H9 (cell line): Measurements from ENCODE around the gene B3GNT2. TPM values are rescaled to one million over a fixed set of nuclear protein-coding genes. Genes with fewer than 3 reads are reported as not detected.

Experiments used
- DNase-seq: peaks from one replicate; pipeline ENCODE4 v3.0.0-alpha.2; 2017
- H2AFZ ChIP-seq: one replicate; pipeline ENCODE4 v1.6.1; 2013; ENCODE audit warnings: mild to moderate bottlenecking, low read length, control low read depth, moderate library complexity
- H2AK5ac ChIP-seq: 2 replicates; pipeline ENCODE4 v1.6.1; 2013; ENCODE audit warnings: low read length, control low read depth, mixed read lengths; ENCODE audit not compliant: insufficient read length
- H2BK120ac ChIP-seq: one replicate; pipeline ENCODE4 v1.6.1; 2013; ENCODE audit warnings: low read depth, mild to moderate bottlenecking, low read length, control low read depth, inconsistent platforms; ENCODE audit not compliant: poor library complexity, severe bottlenecking
- H2BK12ac ChIP-seq: 2 replicates; pipeline ENCODE4 v1.6.1; 2013; ENCODE audit warnings: low read length, control low read depth, mixed read lengths, low read depth; ENCODE audit not compliant: insufficient read length
- H2BK15ac ChIP-seq: 2 replicates; pipeline ENCODE4 v1.6.1; 2013; ENCODE audit warnings: low read depth, low read length, control low read depth
- H2BK20ac ChIP-seq: one replicate; pipeline ENCODE4 v1.6.1; 2013; ENCODE audit warnings: low read depth, mild to moderate bottlenecking, low read length, control low read depth, inconsistent platforms; ENCODE audit not compliant: poor library complexity, severe bottlenecking
- H2BK5ac ChIP-seq: 2 replicates; pipeline ENCODE4 v1.6.1; 2013; ENCODE audit warnings: low read length, control low read depth, mixed read lengths; ENCODE audit not compliant: insufficient read length
- H3K14ac ChIP-seq: 2 replicates; pipeline ENCODE4 v1.6.1; 2013; ENCODE audit warnings: low read length, control low read depth; ENCODE audit not compliant: insufficient read depth
- H3K18ac ChIP-seq: 2 replicates; pipeline ENCODE4 v1.6.1; 2013; ENCODE audit warnings: low read depth, mild to moderate bottlenecking, mixed read lengths, low read length, control low read depth; ENCODE audit not compliant: insufficient read length
- H3K23ac ChIP-seq: 2 replicates; pipeline ENCODE4 v1.6.1; 2013; ENCODE audit warnings: low read length, control low read depth, mixed read lengths, low read depth; ENCODE audit not compliant: insufficient read length
- H3K23me2 ChIP-seq: 2 replicates; pipeline ENCODE4 v1.6.1; 2013; ENCODE audit warnings: low read depth, mild to moderate bottlenecking, mixed read lengths, low read length, control low read depth; ENCODE audit not compliant: insufficient read length, poor library complexity, severe bottlenecking
- H3K27ac ChIP-seq: 2 replicates; pipeline ENCODE4 v1.5.1; 2013; ENCODE audit warnings: low read length, control low read depth, mixed read lengths, low read depth; ENCODE audit not compliant: insufficient read length
- H3K27me3 ChIP-seq: 2 replicates; pipeline ENCODE4 v1.6.1; 2013; ENCODE audit warnings: low read length, control low read depth, inconsistent platforms; ENCODE audit not compliant: insufficient read depth
- H3K4ac ChIP-seq: 2 replicates; pipeline ENCODE4 v1.6.1; 2013; ENCODE audit warnings: low read depth, mild to moderate bottlenecking, control low read depth, inconsistent platforms, low read length, moderate library complexity
- H3K4me1 ChIP-seq: 2 replicates; pipeline ENCODE4 v1.6.1; 2013; ENCODE audit warnings: low read length, control low read depth, inconsistent platforms; ENCODE audit not compliant: insufficient read depth
- H3K4me2 ChIP-seq: 2 replicates; pipeline ENCODE4 v1.6.1; 2013; ENCODE audit warnings: low read length, control low read depth, mixed read lengths; ENCODE audit not compliant: insufficient read length, insufficient read depth
- H3K56ac ChIP-seq: 2 replicates; pipeline ENCODE4 v1.6.1; 2013; ENCODE audit warnings: low read depth, mild to moderate bottlenecking, mixed read lengths, low read length, control low read depth; ENCODE audit not compliant: insufficient read length
- H3K79me1 ChIP-seq: 2 replicates; pipeline ENCODE4 v1.6.1; 2013; ENCODE audit warnings: low read depth, mild to moderate bottlenecking, moderate library complexity, low read length, control low read depth, inconsistent platforms; ENCODE audit not compliant: insufficient read depth, poor library complexity, severe bottlenecking
- H3K79me2 ChIP-seq: 2 replicates; pipeline ENCODE4 v1.6.1; 2013; ENCODE audit warnings: low read length, control low read depth, inconsistent platforms; ENCODE audit not compliant: insufficient read depth
- H3K9ac ChIP-seq: 2 replicates; pipeline ENCODE4 v1.6.1; 2013; ENCODE audit warnings: low read length, control low read depth, mixed read lengths; ENCODE audit not compliant: insufficient read length; ENCODE audit errors: extremely low read depth
- H3K9me3 ChIP-seq: one replicate; pipeline ENCODE4 v1.6.1; 2013; ENCODE audit warnings: low read depth, low read length, inconsistent platforms; ENCODE audit not compliant: control insufficient read depth
- H3T11ph ChIP-seq: one replicate; pipeline ENCODE4 v1.6.1; 2013; ENCODE audit warnings: mild to moderate bottlenecking, low read length, control low read depth, inconsistent platforms
- H4K20me1 ChIP-seq: one replicate; pipeline ENCODE4 v1.6.1; 2013; ENCODE audit not compliant: control insufficient read depth, insufficient read length, insufficient read depth
- H4K5ac ChIP-seq: 2 replicates; pipeline ENCODE4 v1.6.1; 2013; ENCODE audit warnings: low read depth, mild to moderate bottlenecking, mixed read lengths, low read length, control low read depth; ENCODE audit not compliant: insufficient read length
- H4K8ac ChIP-seq: replicated peaks from 2 replicates; pipeline ENCODE4 v1.6.1; 2013; ENCODE audit warnings: low read length, control low read depth, mixed read lengths, low read depth; ENCODE audit not compliant: insufficient read length
- H4K91ac ChIP-seq: 2 replicates; pipeline ENCODE4 v1.6.1; 2013; ENCODE audit warnings: low read depth, mild to moderate bottlenecking, moderate library complexity, mixed read lengths, low read length, control low read depth; ENCODE audit not compliant: insufficient read length
- H3K27ac Mint-ChIP-seq, 3 experiments: 2 replicates in 2 of 3; 3 replicates in 1 of 3; pipeline ENCODE4 v1.8.0; 2020 to 2021; ENCODE audit warnings: mixed read lengths in 3 of 3, mild to moderate bottlenecking in 1 of 3, moderate library complexity in 1 of 3
- H3K27me3 Mint-ChIP-seq: 2 replicates; pipeline ENCODE4 v1.8.0; 2021; ENCODE audit warnings: low read depth, mild to moderate bottlenecking, moderate library complexity, mixed read lengths
- H3K36me3 Mint-ChIP-seq, 3 experiments: 2 replicates in 2 of 3; 3 replicates in 1 of 3; pipeline ENCODE4 v1.8.0; 2020 to 2021; ENCODE audit warnings: low read depth in 3 of 3, mixed read lengths in 3 of 3; ENCODE audit not compliant: insufficient read depth in 1 of 3
- H3K4me1 Mint-ChIP-seq, 2 experiments: 2 replicates each; pipeline ENCODE4 v1.8.0; 2020; ENCODE audit warnings: mixed read lengths in 2 of 2
- H3K4me3 Mint-ChIP-seq, 2 experiments: 2 replicates in 1 of 2; 3 replicates in 1 of 2; pipeline ENCODE4 v1.8.0; 2020 to 2021; ENCODE audit warnings: mild to moderate bottlenecking in 2 of 2, mixed read lengths in 2 of 2, moderate library complexity in 1 of 2
- H3K9me3 Mint-ChIP-seq, 2 experiments: 2 replicates in 1 of 2; 3 replicates in 1 of 2; pipeline ENCODE4 v1.8.0; 2020; ENCODE audit warnings: mild to moderate bottlenecking in 2 of 2, mixed read lengths in 2 of 2, moderate library complexity in 1 of 2
- WGBS: extraction: QIAGEN DNeasy Blood & Tissue Kit; methylation state at CpG from one replicate; pipeline ENCODE4 v1.1.7; 2013; ENCODE audit warnings: missing lambda C conversion rate, low lambda C conversion rate, mixed read lengths; ENCODE audit not compliant: insufficient read length; ENCODE audit errors: extremely low coverage; 5-methylcytosine and 5-hydroxymethylcytosine counted together
- total RNA-seq: library from RNA; stranded (reverse); gene quantifications from 2 replicates; pipeline ENCODE4 v1.2.1, GENCODE V29; 2021
- TF ChIP-seq, protein P1 (sequence below): fragments of 200-600 bp; sonication (generic); conservative IDR thresholded peaks from 3 replicates; pipeline ENCODE4 v1.8.0; 2021; ENCODE audit warnings: antibody characterized with exemption, mild to moderate bottlenecking

Gene B3GNT2
- total RNA-seq, 1 experiment from 2014 or later, result 55.3 TPM

- no peak overlapping the region for H2BK5ac ChIP-seq
- H3K23me2 ChIP-seq, result no peaks in the 10 kb centered on the region
- H3K9ac ChIP-seq, result no peak overlapping the region
- DNase-seq, result no peak
- no peak overlapping the region for H2BK120ac ChIP-seq
- H2BK15ac ChIP-seq, result no peak overlapping the region
- no peaks in the 10 kb centered on the region; a peak in 1 of 5 replicates for H3K9me3 Mint-ChIP-seq
- no peak overlapping the region for H3K23ac ChIP-seq
- H3K27me3 Mint-ChIP-seq, result no peaks in the 10 kb centered on the region
- H3K79me1 ChIP-seq, result peaks cover 7% of the 10 kb centered on the region
- no peak overlapping the region for H3K18ac ChIP-seq
- no peak overlapping the region for H3K4ac ChIP-seq
- peaks cover 2% of the 10 kb centered on the region; the same call in 1 of the 2 replicates for H3K4me1 ChIP-seq
- no peak overlapping the region for H3K27ac ChIP-seq
- no peaks in the 10 kb centered on the region for H3K27me3 ChIP-seq
- no peak overlapping the region for H4K91ac ChIP-seq
- H3K4me3 Mint-ChIP-seq, result no peak overlapping the region
- peaks cover 78 to 83% of the 10 kb centered on the region in 2 experiments for H3K4me1 Mint-ChIP-seq
- H2BK12ac ChIP-seq, result no peak overlapping the region
- H3K27ac Mint-ChIP-seq, result 0 out of 7 replicates have a peak overlapping the region, but pooled peaks of 2 of the 3 experiments have one; percentile 50 to 86
- no peak overlapping the region for H2AFZ ChIP-seq
- no peaks in the 10 kb centered on the region for H3K9me3 ChIP-seq
- no peak overlapping the region for H4K5ac ChIP-seq
- H3K14ac ChIP-seq, result no peak overlapping the region
- no peak overlapping the region for H3K4me2 ChIP-seq
- no peak overlapping the region for H4K8ac ChIP-seq
- no peak overlapping the region for H3K56ac ChIP-seq
- H3T11ph ChIP-seq, result no peak overlapping the region
- H2BK20ac ChIP-seq, result no peak overlapping the region
- TF ChIP-seq, protein P1, sequence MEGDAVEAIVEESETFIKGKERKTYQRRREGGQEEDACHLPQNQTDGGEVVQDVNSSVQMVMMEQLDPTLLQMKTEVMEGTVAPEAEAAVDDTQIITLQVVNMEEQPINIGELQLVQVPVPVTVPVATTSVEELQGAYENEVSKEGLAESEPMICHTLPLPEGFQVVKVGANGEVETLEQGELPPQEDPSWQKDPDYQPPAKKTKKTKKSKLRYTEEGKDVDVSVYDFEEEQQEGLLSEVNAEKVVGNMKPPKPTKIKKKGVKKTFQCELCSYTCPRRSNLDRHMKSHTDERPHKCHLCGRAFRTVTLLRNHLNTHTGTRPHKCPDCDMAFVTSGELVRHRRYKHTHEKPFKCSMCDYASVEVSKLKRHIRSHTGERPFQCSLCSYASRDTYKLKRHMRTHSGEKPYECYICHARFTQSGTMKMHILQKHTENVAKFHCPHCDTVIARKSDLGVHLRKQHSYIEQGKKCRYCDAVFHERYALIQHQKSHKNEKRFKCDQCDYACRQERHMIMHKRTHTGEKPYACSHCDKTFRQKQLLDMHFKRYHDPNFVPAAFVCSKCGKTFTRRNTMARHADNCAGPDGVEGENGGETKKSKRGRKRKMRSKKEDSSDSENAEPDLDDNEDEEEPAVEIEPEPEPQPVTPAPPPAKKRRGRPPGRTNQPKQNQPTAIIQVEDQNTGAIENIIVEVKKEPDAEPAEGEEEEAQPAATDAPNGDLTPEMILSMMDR, result no peak
- H2AK5ac ChIP-seq, result no peak overlapping the region
- no peaks in the 10 kb centered on the region for H4K20me1 ChIP-seq
- WGBS, result no CpG with 5 or more reads among the region's 10 CpGs
- H3K36me3 Mint-ChIP-seq, result peaks cover 5 to 12% (median 6%) of the 10 kb centered on the region in 3 experiments; a peak in 6 of 7 replicates
- peaks cover 74% of the 10 kb centered on the region; the same call in 1 of the 2 replicates for H3K79me2 ChIP-seq
Measured at GRCh38 chr2:62207491-62207890, 11.6 kb downstream of the B3GNT2 start.
